SK-N-SH (cell line): ENCODE results near the gene CAMK4. TPM values are rescaled to one million over a fixed set of nuclear protein-coding genes. Genes with fewer than 3 reads are reported as not detected.

Experiments
- CTCF ChIA-PET: fragments of 300-600, 350-600 bp; formaldehyde crosslinking; extraction: SDS; loops from one replicate; lab custom pipeline; 2021; lab: Yijun Ruan, JAX
- POLR2A ChIA-PET: fragments of 350-600 bp; sonication (Branson Sonifier 250); formaldehyde crosslinking; extraction: SDS; loops from one replicate; lab custom pipeline; 2020; ENCODE audit warnings: antibody characterized with exemption, inconsistent platforms; lab: Yijun Ruan, JAX
- DNase-seq: peaks from one replicate; pipeline ENCODE4 v3.0.0; 2012
- H2AFZ ChIP-seq: fragments of 200-600 bp; sonication (generic); 2 replicates; pipeline ENCODE4 v1.8.1; 2016; ENCODE audit warnings: antibody characterized with exemption, mild to moderate bottlenecking, low read depth
- H3F3A ChIP-seq: fragments of 200-600 bp; sonication (generic); replicated peaks from 2 replicates; pipeline ENCODE3; 2016; ENCODE audit warnings: antibody characterized with exemption, mild to moderate bottlenecking; ENCODE audit not compliant: insufficient read depth
- H3K27ac ChIP-seq, 2 experiments: fragments of 200-500 bp in 1 of 2; fragments of 200-600 bp in 1 of 2; sonication (Bioruptor generic) in 1 of 2; sonication (generic), shearing (Covaris generic) in 1 of 2; 2 replicates each; pipeline versions ENCODE4 v1.5.1 to v1.6.1; 2014 to 2016; ENCODE audit warnings: low read depth in 2 of 2, inconsistent platforms in 1 of 2, low read length in 1 of 2, mild to moderate bottlenecking in 1 of 2, mixed read lengths in 1 of 2
- H3K27me3 ChIP-seq: fragments of 200-600 bp; sonication (generic), shearing (Covaris generic); 2 replicates; pipeline ENCODE4 v1.6.1; 2016; ENCODE audit warnings: mixed run types; ENCODE audit not compliant: insufficient read depth
- H3K36me3 ChIP-seq, 2 experiments: fragments of 200-500 bp in 1 of 2; fragments of 200-600 bp in 1 of 2; sonication (Bioruptor generic) in 1 of 2; sonication (generic) in 1 of 2; replicated peaks in 1 of 2; 2 replicates each; pipeline versions ENCODE3 to v1.5.1; 2014 to 2016; ENCODE audit warnings: low read length in 1 of 2, mild to moderate bottlenecking in 1 of 2; ENCODE audit not compliant: insufficient read depth in 2 of 2, control insufficient read depth in 1 of 2
- H3K4me1 ChIP-seq, 2 experiments: fragments of 200-500 bp in 1 of 2; fragments of 200-600 bp in 1 of 2; sonication (Bioruptor generic) in 1 of 2; sonication (generic), shearing (Covaris generic) in 1 of 2; 2 replicates each; pipeline versions ENCODE4 v1.5.1 to v1.6.1; 2014 to 2016; ENCODE audit warnings: low read depth in 1 of 2, low read length in 1 of 2, mixed run types in 1 of 2; ENCODE audit not compliant: insufficient read depth in 2 of 2, control insufficient read depth in 1 of 2
- H3K4me2 ChIP-seq: fragments of 200-600 bp; sonication (generic), shearing (Covaris generic); 2 replicates; pipeline ENCODE4 v1.6.1; 2017; ENCODE audit warnings: mixed run types
- H3K4me3 ChIP-seq, 2 experiments: fragments of 200-500 bp in 1 of 2; fragments of 200-600 bp in 1 of 2; sonication (Bioruptor generic) in 1 of 2; sonication (generic), shearing (Covaris generic) in 1 of 2; 2 replicates each; pipeline versions ENCODE4 v1.5.1 to v1.8.1; 2014 to 2016; ENCODE audit warnings: low read depth in 2 of 2, inconsistent platforms in 1 of 2, low read length in 1 of 2, mild to moderate bottlenecking in 1 of 2, mixed read lengths in 1 of 2, moderate library complexity in 1 of 2
- H3K79me2 ChIP-seq: fragments of 200-600 bp; sonication (generic); 2 replicates; pipeline ENCODE4 v1.8.1; 2017; ENCODE audit warnings: mild to moderate bottlenecking; ENCODE audit not compliant: insufficient read depth
- H3K9ac ChIP-seq: fragments of 200-600 bp; sonication (generic); 2 replicates; pipeline ENCODE4 v1.6.1; 2017; ENCODE audit warnings: mixed run types
- H3K9me2 ChIP-seq: fragments of 200-600 bp; sonication (generic); 2 replicates; pipeline ENCODE4 v1.6.1; 2017; ENCODE audit warnings: mixed run types
- H3K9me3 ChIP-seq: fragments of 200-600 bp; sonication (generic); 2 replicates; pipeline ENCODE4 v1.6.1; 2017; ENCODE audit warnings: mixed run types, mild to moderate bottlenecking, moderate library complexity
- H4K20me1 ChIP-seq: fragments of 200-600 bp; sonication (generic); 2 replicates; pipeline ENCODE4 v1.6.1; 2017; ENCODE audit warnings: mild to moderate bottlenecking, mixed run types; ENCODE audit not compliant: insufficient read depth
- EP300 ChIP-seq, 2 experiments: IDR thresholded peaks; 2 replicates each; pipeline versions ENCODE4 v1.4.0 to v1.6.1; 2012; ENCODE audit warnings: borderline replicate concordance in 1 of 2, low read depth in 1 of 2, low read length in 1 of 2
- FOXJ3 ChIP-seq: sonication (generic); formaldehyde crosslinking; IDR thresholded peaks from 2 replicates; pipeline ENCODE4 v1.5.1; 2020; ENCODE audit warnings: mild to moderate bottlenecking, missing genetic modification reagents
- FOXM1 ChIP-seq: IDR thresholded peaks from 2 replicates; pipeline ENCODE4 v1.4.0; 2012; ENCODE audit warnings: low read depth, mild to moderate bottlenecking
- GATA2 ChIP-seq: sonication (generic); formaldehyde crosslinking; IDR thresholded peaks from 2 replicates; pipeline ENCODE4 v1.5.0; 2020; ENCODE audit warnings: mild to moderate bottlenecking, missing genetic modification reagents
- IRF3 ChIP-seq: fragments of 150-350 bp; IDR thresholded peaks from 2 replicates; pipeline ENCODE4 v1.6.1; 2016; ENCODE audit warnings: mild to moderate bottlenecking, low read depth, low read length
- JUND ChIP-seq: IDR thresholded peaks from 2 replicates; pipeline ENCODE4 v1.4.0; 2012
- MEF2A ChIP-seq: IDR thresholded peaks from 2 replicates; pipeline ENCODE4 v1.4.0; 2012; ENCODE audit warnings: low read depth, borderline replicate concordance
- NFIC ChIP-seq: IDR thresholded peaks from 2 replicates; pipeline ENCODE4 v1.4.0; 2012; ENCODE audit warnings: borderline replicate concordance
- NRF1 ChIP-seq: IDR thresholded peaks from 2 replicates; pipeline ENCODE4 v1.6.1; 2012; ENCODE audit warnings: low read depth, mild to moderate bottlenecking, low read length
- POLR2AphosphoS5 ChIP-seq: IDR thresholded peaks from 2 replicates; pipeline ENCODE4 v1.6.1; 2012; ENCODE audit warnings: low read depth, low read length
- RAD21 ChIP-seq: IDR thresholded peaks from 2 replicates; pipeline ENCODE4 v1.6.1; 2012; ENCODE audit warnings: mild to moderate bottlenecking, low read length
- RCOR1 ChIP-seq: fragments of 150-350 bp; IDR thresholded peaks from 2 replicates; pipeline ENCODE4 v1.6.1; 2017; ENCODE audit warnings: antibody characterized with exemption, low read length
- RXRA ChIP-seq: IDR thresholded peaks from 2 replicates; pipeline ENCODE4 v1.4.0; 2012; ENCODE audit warnings: low read depth, mild to moderate bottlenecking, borderline replicate concordance
- SIN3A ChIP-seq: IDR thresholded peaks from 2 replicates; pipeline ENCODE4 v1.6.1; 2012; ENCODE audit warnings: low read depth, mild to moderate bottlenecking, low read length, moderate library complexity, borderline replicate concordance
- TAF1 ChIP-seq: IDR thresholded peaks from 2 replicates; pipeline ENCODE4 v1.6.1; 2012; ENCODE audit warnings: low read depth, mild to moderate bottlenecking, low read length, moderate library complexity, borderline replicate concordance
- TCF12 ChIP-seq: IDR thresholded peaks from 2 replicates; pipeline ENCODE4 v1.4.0; 2012
- TEAD4 ChIP-seq: IDR thresholded peaks from 2 replicates; pipeline ENCODE4 v1.4.0; 2012; ENCODE audit warnings: mild to moderate bottlenecking, borderline replicate concordance; ENCODE audit not compliant: insufficient read depth
- USF1 ChIP-seq: IDR thresholded peaks from 2 replicates; pipeline ENCODE4 v1.4.0; 2012; ENCODE audit warnings: low read depth, borderline replicate concordance
- polyA plus RNA-seq, 3 experiments: library from polyadenylated mRNA; depleted of rRNA; stranded (reverse); fragments of >200 nt; gene quantifications; 2 replicates each; pipeline ENCODE4 v1.2.3, GENCODE V29; 2012

The CAMK4 gene
- polyA plus RNA-seq, 1 of the 3 experiments (the other 2 are of a cell fraction): 4.1 TPM

GRCh38 chr5:111379391-111379816 is 155.2 kb downstream of the CAMK4 start:
- H4K20me1 ChIP-seq: no peaks in the 10 kb centered on the region
- CTCF ChIA-PET: interaction anchor here (0.9 to 3.4 kb wide), 7 partner anchors 82 to 221 kb away, joined by 3 to 16 read pairs (median 6); no protein-coding TSS in a partner anchor
- TF ChIP-seq JUND: peak; percentile 30
- TF ChIP-seq FOXM1: peak; percentile 79
- TF ChIP-seq TAF1: no peak
- peak; percentile 69 for TF ChIP-seq NFIC
- TF ChIP-seq SIN3A: no peak
- TF ChIP-seq MEF2A: 0 out of 2 replicates have a peak, but pooled peaks have one; percentile 9
- TF ChIP-seq EP300 (IDR thresholded peaks at IDR 0.05; ENCODE audit: borderline replicate concordance in 1 of 2, low read depth in 1 of 2, low read length in 1 of 2): peak; percentile 40 to 85; a peak in 3 of 4 replicates
- no peak for TF ChIP-seq USF1
- no peak for TF ChIP-seq NRF1
- no peak for TF ChIP-seq IRF3
- TF ChIP-seq GATA2 (CRISPR knock-in tag): peak; percentile 96
- TF ChIP-seq RAD21: peak; percentile 29; the same call in 1 of the 2 replicates
- peak; percentile 66 for TF ChIP-seq TCF12
- TF ChIP-seq FOXJ3 (CRISPR knock-in tag): peak; percentile 86
- peak; percentile 43; the same call in 1 of the 2 replicates for TF ChIP-seq POLR2AphosphoS5
- TF ChIP-seq RXRA: no peak
- TF ChIP-seq TEAD4: peak; percentile 93
- TF ChIP-seq RCOR1: peak; percentile 76; the same call in 1 of the 2 replicates
- H3K4me3 ChIP-seq: no peak overlapping the region
- DNase-seq: peak; percentile 11
- no peaks in the 10 kb centered on the region for H3F3A ChIP-seq
- H3K36me3 ChIP-seq: no peaks in the 10 kb centered on the region
- no peaks in the 10 kb centered on the region for H3K79me2 ChIP-seq
- no peaks in the 10 kb centered on the region for H3K27me3 ChIP-seq
- H3K9ac ChIP-seq: no peak overlapping the region
- no peaks in the 10 kb centered on the region for H3K9me2 ChIP-seq
- H2AFZ ChIP-seq: no peak overlapping the region
- POLR2A ChIA-PET: no interaction called here
- no peaks in the 10 kb centered on the region for H3K9me3 ChIP-seq
- H3K27ac ChIP-seq: peak overlapping the region in 1 of 2 experiments; percentile 86; a peak in 2 of 4 replicates
- no peak overlapping the region for H3K4me2 ChIP-seq
- peaks cover 6 to 23% of the 10 kb centered on the region in 2 experiments; a peak in 2 of 4 replicates for H3K4me1 ChIP-seq
